ENCODE data around the gene ANKRD65. TPM values are rescaled to one million over a fixed set of nuclear protein-coding genes. Genes with fewer than 3 reads are reported as not detected.
"Not testable (repeated sequence)": the region's sequence is repeated elsewhere in the genome, so short reads cannot be mapped to it uniquely, and the experiment has no call there.

ANKRD65 gene
- total RNA-seq = 1.4 and 1.6 TPM in 2 replicates

DNA sequence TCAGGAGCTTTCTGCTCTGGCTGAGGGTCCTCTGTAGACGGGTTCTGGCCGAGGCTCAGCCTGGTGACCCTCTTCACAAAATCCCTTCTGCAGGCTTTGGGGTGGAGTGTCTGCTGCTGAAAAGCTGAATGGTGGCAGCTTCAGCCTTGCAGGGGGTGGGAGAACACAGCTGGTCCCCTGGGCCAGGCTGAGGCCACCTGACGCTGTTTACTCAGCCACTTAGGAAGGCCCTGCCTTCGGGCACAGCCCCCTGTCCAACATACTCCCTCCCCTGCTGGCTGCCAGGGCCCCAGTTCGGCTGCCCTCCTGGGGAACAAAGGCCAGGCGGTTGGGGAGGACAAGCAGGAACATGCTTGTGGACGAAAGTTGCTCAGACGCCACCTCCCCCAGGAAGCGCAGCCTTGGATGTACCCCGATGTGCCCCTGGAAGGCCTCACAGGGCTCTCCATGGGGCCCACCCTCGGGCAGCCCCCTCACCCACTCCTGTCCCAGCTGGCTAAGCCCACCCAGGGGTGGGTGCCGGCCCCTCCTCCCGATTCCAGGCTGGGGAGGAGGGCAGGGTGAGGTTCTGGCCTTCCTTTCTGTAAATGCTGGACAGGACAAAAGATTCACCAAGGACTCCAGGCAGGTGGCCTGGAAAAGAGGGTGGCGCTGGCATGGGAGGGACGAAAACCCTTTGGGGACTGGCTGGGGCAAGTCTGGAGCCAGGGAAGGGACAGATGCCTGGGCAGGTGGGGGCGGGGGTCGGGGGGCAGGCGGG is at the start of gene ANKRD65:
TSS of gene ANKRD65 (minus strand) at position 130 of the 760 bp plus-strand sequence. CDS start 271 bp downstream, outside the sequence.
- Histone ChIP-seq H3K36me3 (ENCODE audit: control insufficient read depth, insufficient read depth, low read length) (no peaks in the 10 kb centered on the region), H3K27me3 (ENCODE audit: control insufficient read depth, insufficient read depth, low read length) (peaks cover 6% of the 10 kb centered on the region), H3K4me3 (ENCODE audit: low read depth, low read length) (peak within 1 kb of the TSS; percentile 3)
- no peak for TF ChIP-seq CTCF (IDR thresholded peaks at IDR 0.05; ENCODE audit: insufficient read depth, low read length, poor library complexity, severe bottlenecking)
- DNase-seq (ENCODE audit: low read depth) = no peak

GRCh38 chr1:1468196-1468985 is 47.3 kb upstream of the ANKRD65 start:
- not testable (repeated sequence) for H3K4me3 ChIP-seq (ENCODE audit: low read depth, low read length); DNase-seq (ENCODE audit: low read depth); H3K36me3 ChIP-seq (ENCODE audit: control insufficient read depth, insufficient read depth, low read length); H3K27me3 ChIP-seq (ENCODE audit: control insufficient read depth, insufficient read depth, low read length)

DNA sequence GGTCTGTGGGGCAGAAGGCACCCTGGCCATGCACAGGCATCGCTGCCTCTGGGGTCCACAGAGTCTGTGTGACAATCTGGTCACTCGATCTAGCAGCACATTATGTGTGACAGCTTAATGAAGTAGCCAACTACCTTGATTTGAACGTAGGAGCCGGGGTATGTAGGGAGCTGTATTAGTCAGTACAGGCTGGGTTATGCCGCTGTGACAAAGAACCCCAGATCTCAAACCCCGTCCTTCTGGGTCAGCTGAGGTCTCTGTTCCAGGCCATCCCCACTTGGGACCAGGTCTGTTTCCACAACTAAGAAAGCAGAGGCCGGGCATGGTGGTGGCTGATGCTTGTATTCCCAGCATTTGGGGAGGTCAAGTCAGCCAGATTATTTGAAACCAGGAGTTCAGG is 42.2 kb upstream of the ANKRD65 start:
- Histone ChIP-seq H3K36me3 (ENCODE audit: control insufficient read depth, insufficient read depth, low read length) (no peaks in the 10 kb centered on the region), H3K4me3 (ENCODE audit: low read depth, low read length) (no peak overlapping the region), H3K27me3 (ENCODE audit: control insufficient read depth, insufficient read depth, low read length) (no peaks in the 10 kb centered on the region)
- TF ChIP-seq CTCF (IDR thresholded peaks at IDR 0.05; ENCODE audit: insufficient read depth, low read length, poor library complexity, severe bottlenecking) = no peak
- no peak for DNase-seq (ENCODE audit: low read depth)

DNA sequence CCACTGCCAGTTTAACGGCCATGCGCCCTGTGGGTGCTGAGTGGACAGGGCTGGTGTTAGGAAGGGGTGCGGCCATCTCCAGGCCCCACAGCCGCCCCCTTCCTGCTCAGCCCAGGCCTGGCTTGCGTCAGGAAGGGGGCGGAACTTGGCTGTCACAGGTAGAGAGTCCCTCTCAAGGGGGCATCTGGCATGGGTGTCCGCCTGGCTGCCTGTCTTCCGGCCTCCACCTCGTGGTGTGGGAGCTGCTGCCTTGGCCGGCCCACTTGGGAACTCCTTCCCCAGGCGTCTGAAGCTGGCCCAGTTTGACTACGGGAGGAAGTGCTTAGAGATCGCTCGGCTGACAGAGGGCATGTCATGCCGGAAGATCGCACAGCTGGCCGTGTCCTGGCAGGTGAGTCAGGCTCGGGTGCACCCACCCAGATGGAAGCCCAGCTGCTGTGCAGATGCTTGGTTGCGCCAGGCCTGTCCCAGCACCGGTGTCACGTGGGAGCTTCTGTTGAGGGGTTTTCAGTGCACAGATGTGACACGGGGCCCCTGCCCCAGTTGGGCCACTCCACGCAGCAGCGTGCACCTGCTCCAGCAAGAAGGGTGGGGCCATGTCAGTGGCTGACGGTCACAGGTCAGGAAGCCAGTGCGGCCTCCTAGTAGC is 41.4 kb upstream of the ANKRD65 start:
- no peak for TF ChIP-seq CTCF (IDR thresholded peaks at IDR 0.05; ENCODE audit: insufficient read depth, low read length, poor library complexity, severe bottlenecking)
- Histone ChIP-seq H3K4me3 (ENCODE audit: low read depth, low read length) (no peak overlapping the region), H3K36me3 (ENCODE audit: control insufficient read depth, insufficient read depth, low read length) (no peaks in the 10 kb centered on the region), H3K27me3 (ENCODE audit: control insufficient read depth, insufficient read depth, low read length) (no peaks in the 10 kb centered on the region)
- no peak for DNase-seq (ENCODE audit: low read depth)

DNA sequence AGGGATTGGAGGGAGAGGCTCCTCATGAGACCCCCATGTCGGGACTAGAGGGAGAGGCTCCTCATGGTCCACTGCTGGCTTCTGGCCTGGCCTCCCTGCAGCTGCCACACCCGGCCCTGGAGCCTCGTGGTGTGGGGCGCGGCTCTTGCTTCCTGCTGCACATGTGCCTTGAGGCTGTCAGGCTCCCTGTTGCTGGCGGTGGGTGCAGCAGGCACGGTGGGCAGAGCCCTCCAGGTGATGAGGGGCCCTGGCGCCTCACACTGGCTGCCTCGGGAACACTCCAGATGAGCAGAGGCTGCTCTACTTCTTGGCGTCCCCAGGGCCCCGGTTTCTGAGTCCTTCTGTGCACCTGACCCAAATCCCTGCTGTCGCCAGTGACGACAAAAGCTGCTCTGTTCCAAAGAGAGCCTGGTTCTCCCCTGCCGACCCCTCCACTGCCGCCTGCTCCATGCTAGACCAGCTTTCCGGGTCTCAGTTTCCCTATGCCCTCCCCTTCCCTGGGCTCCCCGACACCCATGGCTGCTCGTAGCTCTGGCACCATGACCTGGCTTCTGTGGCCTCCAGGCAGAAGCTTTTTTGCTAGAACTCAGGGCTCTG is 40.7 kb upstream of the ANKRD65 start:
- TF ChIP-seq CTCF (IDR thresholded peaks at IDR 0.05; ENCODE audit: insufficient read depth, low read length, poor library complexity, severe bottlenecking) = no peak
- DNase-seq (ENCODE audit: low read depth) = no peak

More for the DNA sequence above, 40.7 kb upstream of the ANKRD65 start:
- Histone ChIP-seq H3K36me3 (ENCODE audit: control insufficient read depth, insufficient read depth, low read length) (no peaks in the 10 kb centered on the region), H3K27me3 (ENCODE audit: control insufficient read depth, insufficient read depth, low read length) (no peaks in the 10 kb centered on the region), H3K4me3 (ENCODE audit: low read depth, low read length) (no peak overlapping the region)

All from kidney epithelial cell (primary cell).